ACC112 (cell line): ENCODE results near the gene IER5.
A peak's percentile ranks its signal among the peaks of the same experiment; 100 is the strongest.
"Not testable (repeated sequence)": the region's sequence is repeated elsewhere in the genome, so short reads cannot be mapped to it uniquely, and the experiment has no call there.

Source experiments
- H2AFZ ChIP-seq: fragments of 200-600 bp; sonication (generic); one replicate; pipeline ENCODE4 v1.6.0; 2017; ENCODE audit warnings: antibody characterized with exemption, low read length; ENCODE audit not compliant: unreplicated experiment
- H3K27ac ChIP-seq: fragments of 200-600 bp; sonication (generic); 2 replicates; pipeline ENCODE4 v1.5.1; 2014; ENCODE audit warnings: low read depth, mild to moderate bottlenecking, antibody characterized with exemption, low read length, moderate library complexity
- H3K27me3 ChIP-seq: fragments of 200-600 bp; sonication (generic); 2 replicates; pipeline ENCODE4 v1.6.1; 2014; ENCODE audit warnings: mild to moderate bottlenecking, antibody characterized with exemption, low read length, moderate library complexity, mixed read lengths; ENCODE audit not compliant: insufficient read depth
- H3K36me3 ChIP-seq: fragments of 200-600 bp; sonication (generic); 2 replicates; pipeline ENCODE4 v1.6.1; 2016; ENCODE audit warnings: mild to moderate bottlenecking, antibody characterized with exemption, low read length, moderate library complexity, mixed read lengths; ENCODE audit not compliant: insufficient read depth
- H3K4me1 ChIP-seq: fragments of 200-600 bp; sonication (generic); one replicate; pipeline ENCODE4 v1.6.1; 2016; ENCODE audit warnings: low read length, mixed read lengths; ENCODE audit not compliant: insufficient read depth, unreplicated experiment, control insufficient read depth
- H3K4me3 ChIP-seq: fragments of 200-600 bp; sonication (generic); 2 replicates; pipeline ENCODE4 v1.5.1; 2014; ENCODE audit warnings: mild to moderate bottlenecking, low read depth, low read length
- H3K79me2 ChIP-seq: fragments of 200-600 bp; sonication (generic); one replicate; pipeline ENCODE4 v1.6.0; 2016; ENCODE audit warnings: low read length; ENCODE audit not compliant: control insufficient read depth, unreplicated experiment, insufficient read depth

The IER5 gene

DNA sequence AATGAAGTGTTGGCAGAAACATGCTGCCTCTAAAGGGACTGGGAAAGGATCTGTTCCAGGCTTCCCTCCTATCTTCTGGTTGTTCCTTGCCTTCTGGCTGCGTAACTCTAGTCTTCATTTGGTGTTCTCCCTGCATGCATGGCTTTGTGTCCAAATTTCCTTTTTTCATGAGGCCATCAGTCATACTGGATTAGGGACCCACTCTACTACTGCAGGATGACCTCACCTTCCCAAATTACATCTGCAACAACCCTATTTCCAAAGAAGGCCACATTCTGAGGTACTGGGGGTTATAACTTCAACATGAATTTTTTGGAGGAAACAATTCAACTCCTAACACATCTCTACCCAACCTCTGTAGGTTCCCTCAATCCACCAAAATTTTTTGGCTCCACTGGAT is 28.4 kb upstream of the IER5 start:
- H2AFZ ChIP-seq: no peak overlapping the region
- no peaks in the 10 kb centered on the region for H3K27me3 ChIP-seq
- H3K27ac ChIP-seq: no peak overlapping the region
- H3K4me3 ChIP-seq: no peak overlapping the region
- no peaks in the 10 kb centered on the region for H3K36me3 ChIP-seq
- H3K4me1 ChIP-seq: peaks cover 4% of the 10 kb centered on the region
- H3K79me2 ChIP-seq: no peaks in the 10 kb centered on the region

DNA sequence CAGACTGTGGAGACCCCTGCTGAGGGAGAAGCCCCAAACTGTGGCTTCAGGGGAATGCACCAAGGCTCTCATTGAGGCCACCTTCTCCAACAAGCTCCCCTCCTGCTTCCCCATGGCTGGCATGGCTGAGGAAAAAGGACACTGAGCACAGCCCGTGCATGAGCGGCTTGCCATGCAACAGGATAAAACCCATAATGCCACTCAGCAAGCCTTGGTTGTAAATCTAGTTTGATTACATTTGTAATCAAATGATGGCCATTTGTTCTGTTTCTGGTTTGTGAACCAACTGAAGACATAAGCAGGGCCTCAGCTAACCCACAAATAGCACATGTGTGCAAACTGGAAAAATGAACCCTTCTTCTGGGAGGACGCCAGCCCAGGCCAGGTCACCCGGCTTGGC is 27.6 kb upstream of the IER5 start:
- not testable (repeated sequence) for H3K4me1 ChIP-seq, H3K36me3 ChIP-seq, H3K27me3 ChIP-seq, H3K4me3 ChIP-seq, H2AFZ ChIP-seq, H3K79me2 ChIP-seq, H3K27ac ChIP-seq

DNA sequence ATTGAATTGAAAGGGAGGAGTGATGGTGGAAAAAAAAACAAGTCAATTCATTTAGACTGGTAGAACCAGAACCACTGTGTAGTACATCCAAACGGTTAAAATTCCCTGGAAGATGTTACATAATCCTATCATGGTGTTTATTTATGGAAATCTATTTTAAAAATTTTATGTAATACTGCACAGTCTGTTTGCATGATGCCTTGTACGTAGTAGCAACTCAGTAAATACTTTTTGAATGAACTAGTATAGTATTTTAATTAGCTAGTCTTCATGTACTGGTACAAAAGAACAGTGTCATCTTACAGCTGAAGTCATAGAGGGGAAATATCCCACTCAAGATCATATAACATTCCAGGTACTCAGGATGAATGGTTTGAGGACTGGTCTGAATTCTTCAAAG is 27.0 kb upstream of the IER5 start:
- Histone ChIP-seq H3K4me1 (peaks cover 4% of the 10 kb centered on the region), H3K27me3 (no peaks in the 10 kb centered on the region), H2AFZ (no peak overlapping the region), H3K36me3 (no peaks in the 10 kb centered on the region), H3K4me3 (no peak overlapping the region), H3K27ac (no peak overlapping the region), H3K79me2 (no peaks in the 10 kb centered on the region)

DNA sequence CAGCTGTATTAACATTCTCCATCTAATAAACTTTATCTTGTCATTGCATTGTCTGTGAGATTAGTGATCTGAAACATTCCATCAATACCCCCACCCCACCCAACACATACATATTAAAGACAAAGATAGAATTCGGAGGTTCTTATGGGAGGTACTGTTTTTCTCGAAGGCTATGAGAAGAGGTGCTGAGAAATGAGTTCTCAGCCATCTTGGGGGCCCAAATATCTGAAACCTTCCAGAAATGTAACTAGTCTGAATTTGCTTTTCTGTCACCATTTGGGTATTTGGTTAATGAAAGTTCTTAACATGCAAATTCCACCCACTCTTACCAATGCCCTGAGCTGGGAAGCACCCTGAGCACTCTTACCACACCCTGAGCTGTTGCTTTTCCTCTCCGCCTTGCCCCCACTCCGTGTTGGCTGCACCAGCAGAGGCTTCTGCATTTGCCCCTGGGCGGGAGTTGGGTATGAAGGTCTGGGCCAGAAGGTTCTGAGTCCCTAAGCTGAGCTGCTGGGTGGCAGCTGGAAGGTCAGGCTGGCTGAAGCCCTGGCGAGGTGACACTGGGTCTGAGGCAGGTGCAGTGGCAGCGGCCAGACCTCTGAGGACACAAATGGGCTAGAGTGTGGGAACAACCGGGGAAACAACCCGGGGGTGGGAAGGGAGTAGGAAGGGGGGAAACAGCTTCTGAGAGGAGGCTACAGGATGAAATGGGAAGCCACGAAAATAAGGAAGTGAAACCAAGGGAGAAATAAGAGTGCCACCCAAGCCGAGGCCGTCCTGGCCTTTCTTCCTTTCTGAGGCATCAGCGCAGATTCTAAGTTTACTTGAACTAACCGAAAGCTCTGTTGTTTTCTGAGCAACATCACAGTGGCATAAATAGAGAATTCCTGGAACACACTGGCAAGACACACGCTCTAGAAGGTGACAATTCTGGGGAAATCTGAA is 26.3 kb upstream of the IER5 start:
- H3K4me1 ChIP-seq: peaks cover 4% of the 10 kb centered on the region
- H3K79me2 ChIP-seq: no peaks in the 10 kb centered on the region
- H3K36me3 ChIP-seq: no peaks in the 10 kb centered on the region
- H2AFZ ChIP-seq: no peak overlapping the region
- H3K27ac ChIP-seq: no peak overlapping the region
- H3K27me3 ChIP-seq: no peaks in the 10 kb centered on the region
- H3K4me3 ChIP-seq: no peak overlapping the region

DNA sequence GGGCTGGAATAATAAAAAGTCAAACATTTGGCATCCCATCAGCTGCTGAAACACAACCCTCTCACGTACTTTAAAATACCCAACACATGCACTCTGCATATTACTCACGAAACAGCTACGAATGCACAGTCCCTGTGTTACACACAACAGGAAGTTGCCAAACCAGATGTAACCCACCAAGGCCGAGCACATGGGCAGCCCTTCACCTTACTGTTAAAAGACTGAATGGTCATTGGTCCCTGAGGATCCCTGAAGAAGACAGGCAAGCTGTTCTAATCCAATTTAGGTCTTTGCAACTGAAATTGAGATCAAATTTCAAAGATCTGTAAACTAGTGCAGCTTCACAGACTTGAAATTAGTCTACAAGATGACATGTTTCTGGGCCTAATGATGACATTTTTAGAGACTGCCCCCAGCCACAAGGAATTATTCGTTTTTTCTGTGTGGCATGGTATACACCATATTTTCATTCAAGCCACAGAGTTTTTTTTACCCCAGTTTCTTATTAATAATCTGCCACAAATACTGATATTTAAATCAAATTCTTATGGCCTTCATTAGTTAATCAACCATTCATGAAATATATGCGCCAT is 25.6 kb upstream of the IER5 start:
- no peaks in the 10 kb centered on the region for H3K79me2 ChIP-seq
- no peak overlapping the region for H2AFZ ChIP-seq
- H3K27me3 ChIP-seq: no peaks in the 10 kb centered on the region
- no peaks in the 10 kb centered on the region for H3K36me3 ChIP-seq
- H3K27ac ChIP-seq: no peak overlapping the region
- peaks cover 4% of the 10 kb centered on the region for H3K4me1 ChIP-seq
- H3K4me3 ChIP-seq: no peak overlapping the region

DNA sequence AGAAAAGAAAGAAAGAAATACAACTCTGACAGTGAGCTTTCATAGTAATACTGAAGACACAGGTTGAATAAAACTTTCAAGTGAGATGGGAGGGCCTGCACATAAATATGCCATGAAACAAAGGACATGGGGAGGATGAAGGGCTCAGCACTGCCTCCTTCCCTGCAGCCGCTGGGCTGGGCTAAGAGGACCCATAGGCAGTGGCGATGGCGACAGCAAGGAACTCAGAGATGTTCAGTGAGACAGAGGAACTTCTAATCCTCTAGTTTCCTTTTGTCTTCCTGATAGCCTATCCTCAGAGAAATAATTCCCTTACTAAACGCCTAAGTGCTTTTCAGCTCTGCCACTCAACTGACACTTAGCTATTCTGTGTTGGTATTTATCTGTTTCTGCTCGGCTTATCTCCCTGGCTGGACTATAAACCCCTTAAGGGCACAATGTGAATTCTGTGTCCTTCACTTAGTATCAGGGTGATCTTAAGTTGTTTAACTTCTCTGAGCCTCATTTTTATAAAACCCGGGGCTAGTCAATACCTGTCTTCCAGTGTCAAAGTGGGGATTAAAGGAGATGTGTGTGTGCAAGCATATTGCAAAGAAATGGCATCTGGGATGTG is 24.4 kb upstream of the IER5 start:
- Histone ChIP-seq H3K27me3 (no peaks in the 10 kb centered on the region), H2AFZ (no peak overlapping the region), H3K36me3 (no peaks in the 10 kb centered on the region), H3K27ac (no peak overlapping the region), H3K4me3 (no peak overlapping the region), H3K79me2 (no peaks in the 10 kb centered on the region), H3K4me1 (peaks cover 4% of the 10 kb centered on the region)

DNA sequence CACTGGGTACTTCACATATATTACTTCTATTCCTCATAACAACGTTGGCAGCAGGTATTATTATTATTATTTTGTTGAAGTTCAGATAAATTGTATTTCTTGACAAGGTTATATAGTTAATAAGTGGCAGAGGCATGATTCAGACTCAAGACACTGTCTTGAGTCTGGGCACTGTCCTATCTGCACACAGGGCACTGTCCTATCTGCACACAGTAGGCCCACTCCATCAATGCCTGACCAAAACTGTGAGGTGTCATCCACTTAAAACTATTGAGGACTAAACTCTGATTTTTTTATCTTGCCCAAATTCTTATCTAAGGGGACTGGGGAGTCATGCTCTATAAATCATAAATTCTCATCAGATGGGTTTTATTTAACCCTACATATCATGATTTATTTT is 23.8 kb upstream of the IER5 start:
- Histone ChIP-seq H3K79me2 (no peaks in the 10 kb centered on the region), H3K4me3 (no peak overlapping the region), H3K27ac (no peak overlapping the region), H3K36me3 (no peaks in the 10 kb centered on the region), H2AFZ (no peak overlapping the region), H3K27me3 (no peaks in the 10 kb centered on the region), H3K4me1 (peaks cover 4% of the 10 kb centered on the region)

DNA sequence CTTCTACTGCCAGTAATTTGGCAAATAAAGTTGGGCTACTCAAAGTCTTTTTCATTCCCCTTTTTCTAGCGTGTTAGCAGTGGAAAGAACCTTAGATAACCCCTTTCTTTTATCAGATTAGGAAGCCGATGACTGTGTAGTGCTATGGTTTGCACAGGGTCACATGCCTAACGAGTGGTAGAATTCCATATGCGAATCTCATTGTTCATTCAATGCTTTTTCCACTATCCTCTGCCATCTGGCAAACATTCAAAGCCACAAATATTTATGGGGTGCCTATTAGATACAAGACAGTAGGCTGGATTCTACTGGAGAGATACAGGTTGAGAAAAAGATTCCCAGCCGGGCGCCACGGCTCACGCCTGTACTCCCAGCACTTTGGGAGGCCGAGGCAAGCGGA is 14.9 kb upstream of the IER5 start:
- H3K27me3 ChIP-seq: no peaks in the 10 kb centered on the region
- no peak overlapping the region for H3K27ac ChIP-seq
- no peaks in the 10 kb centered on the region for H3K79me2 ChIP-seq
- H3K4me1 ChIP-seq: peaks cover 21% of the 10 kb centered on the region
- no peak overlapping the region for H2AFZ ChIP-seq
- H3K36me3 ChIP-seq: no peaks in the 10 kb centered on the region
- no peak overlapping the region for H3K4me3 ChIP-seq

DNA sequence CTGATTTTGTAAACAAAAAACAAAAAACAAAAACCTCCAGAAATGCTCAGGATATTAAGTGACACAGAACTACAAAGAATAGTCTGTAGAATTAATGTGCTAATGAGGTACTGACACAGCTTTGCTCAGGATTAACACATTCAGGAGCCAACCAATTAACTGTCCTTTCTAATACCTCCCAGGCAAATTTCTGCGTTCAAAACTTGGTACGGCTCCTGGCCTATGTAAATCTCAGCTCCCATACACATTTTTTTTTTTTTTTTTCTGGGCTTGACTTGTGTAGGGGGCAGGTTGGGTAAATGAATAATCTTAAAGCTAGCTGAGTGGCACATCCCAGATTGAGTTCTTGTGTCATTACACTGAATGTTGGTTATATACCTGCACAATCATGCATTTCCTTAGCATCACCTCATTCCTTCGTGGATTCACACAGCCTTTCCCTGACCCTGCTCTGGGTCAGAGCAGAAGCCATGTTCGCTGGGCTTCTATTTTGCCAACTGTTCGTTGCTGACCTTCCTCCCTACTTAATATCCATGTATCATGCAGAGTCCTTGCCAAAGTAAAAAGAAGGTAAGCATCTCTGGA is 12.6 kb upstream of the IER5 start:
- Histone ChIP-seq H3K27ac (no peak overlapping the region), H3K27me3 (no peaks in the 10 kb centered on the region), H3K4me3 (no peak overlapping the region), H3K36me3 (no peaks in the 10 kb centered on the region), H2AFZ (no peak overlapping the region), H3K4me1 (peaks cover 32% of the 10 kb centered on the region), H3K79me2 (no peaks in the 10 kb centered on the region)

DNA sequence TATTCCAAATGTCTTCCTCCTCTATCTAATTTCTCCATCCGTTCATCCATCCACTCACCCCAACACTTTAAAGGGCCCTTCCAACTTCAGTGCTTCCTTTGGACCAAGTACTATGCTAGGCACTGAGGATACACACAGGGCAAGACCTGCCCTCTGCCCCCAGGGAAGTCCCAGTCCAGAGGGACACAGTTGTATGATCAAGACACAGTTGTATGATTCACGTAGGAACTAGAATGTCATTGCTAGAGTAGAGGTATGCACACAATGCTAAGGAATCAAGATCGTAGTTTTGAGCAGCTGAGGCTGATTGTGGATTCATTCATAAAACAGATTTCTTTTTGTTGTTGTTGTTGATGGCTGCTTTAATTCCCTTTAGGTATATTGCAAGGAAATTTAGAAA is 11.6 kb upstream of the IER5 start:
- H3K4me1 ChIP-seq: peaks cover 32% of the 10 kb centered on the region
- no peaks in the 10 kb centered on the region for H3K79me2 ChIP-seq
- H3K4me3 ChIP-seq: no peak overlapping the region; the same call in 1 of the 2 replicates
- H2AFZ ChIP-seq: no peak overlapping the region
- no peaks in the 10 kb centered on the region for H3K36me3 ChIP-seq
- no peaks in the 10 kb centered on the region for H3K27me3 ChIP-seq
- H3K27ac ChIP-seq: peak overlapping the region; percentile 94; the same call in 1 of the 2 replicates
